ENCODE measurements around the gene INAFM2.

Gene INAFM2

GRCh38 chr15:40344217-40344616 lies 20.7 kb downstream of the INAFM2 start:
- DNase-seq (ENCODE audit: low spot score) = no peak

- no peak for DNase-seq (ENCODE audit: low spot score)
These were observed 21.2 kb downstream of the INAFM2 start for GRCh38 chr15:40344631-40345120.

GRCh38 chr15:40345225-40345866 lies 21.9 kb downstream of the INAFM2 start:
- DNase-seq (ENCODE audit: low spot score) = no peak

- DNase-seq (ENCODE audit: low spot score) = no peak
These were observed 22.5 kb downstream of the INAFM2 start for GRCh38 chr15:40345867-40346578.

- no peak for DNase-seq (ENCODE audit: low spot score)
These were observed 23.4 kb downstream of the INAFM2 start for GRCh38 chr15:40346579-40347558.

- no peak for DNase-seq (ENCODE audit: low spot score)
These were observed 24.3 kb downstream of the INAFM2 start for GRCh38 chr15:40347559-40348473.

- no peak for DNase-seq (ENCODE audit: low spot score)
These were observed 25.0 kb downstream of the INAFM2 start for GRCh38 chr15:40348474-40348870.

- no peak for DNase-seq (ENCODE audit: low spot score)
These were observed 25.7 kb downstream of the INAFM2 start for GRCh38 chr15:40349163-40349562.

GRCh38 chr15:40352281-40352901 lies 28.9 kb downstream of the INAFM2 start:
- DNase-seq (ENCODE audit: low spot score) = no peak

GRCh38 chr15:40353697-40354096 lies 30.2 kb downstream of the INAFM2 start:
- no peak for DNase-seq (ENCODE audit: low spot score)

- no peak for DNase-seq (ENCODE audit: low spot score)
These were observed 31.1 kb downstream of the INAFM2 start for GRCh38 chr15:40354408-40355171.

- DNase-seq (ENCODE audit: low spot score) = no peak
These were observed 32.6 kb downstream of the INAFM2 start for GRCh38 chr15:40355976-40356585.

GRCh38 chr15:40357246-40357645 lies 33.8 kb downstream of the INAFM2 start:
- DNase-seq (ENCODE audit: low spot score) = no peak

- DNase-seq (ENCODE audit: low spot score) = peak; percentile 66
These were observed 34.4 kb downstream of the INAFM2 start, which contains the start of gene DISP2 for GRCh38 chr15:40357723-40358470. Gene DISP2 (plus strand): TSS chr15:40358219. CDS start chr15:40358322, 103 bp downstream.

GRCh38 chr15:40358471-40359353 lies 35.2 kb downstream of the INAFM2 start:
- no peak for DNase-seq (ENCODE audit: low spot score)

- DNase-seq (ENCODE audit: low spot score) = no peak
These were observed 36.5 kb downstream of the INAFM2 start for GRCh38 chr15:40360015-40360414.

- no peak for DNase-seq (ENCODE audit: low spot score)
These were observed 38.1 kb downstream of the INAFM2 start for GRCh38 chr15:40361640-40362039.

- no peak for DNase-seq (ENCODE audit: low spot score)
These were observed 40.1 kb downstream of the INAFM2 start for GRCh38 chr15:40363611-40364010.
